Body of pancreas (tissue), 4 donors: ENCODE measurements around the gene TRIM56. TPM values are rescaled to one million over a fixed set of nuclear protein-coding genes. Genes with fewer than 3 reads are reported as not detected.
"Not testable (repeated sequence)": the region's sequence is repeated elsewhere in the genome, so short reads cannot be mapped to it uniquely, and the experiment has no call there.

ENCODE experiments used
- ATAC-seq: fragments of 150-250 bp; one replicate; pipeline ENCODE4 v1.9.1; 2016
- DNase-seq, 4 donors: peaks; one replicate each; pipeline ENCODE4 v3.0.0-alpha.2; 2019
- H3K27ac ChIP-seq, 4 donors: fragments of 200-600 bp; sonication (generic); 1 replicate in 3 of 4; 2 replicates in 1 of 4; pipeline versions ENCODE4 v1.5.1 to v1.6.1; 2016 to 2019; ENCODE audit warnings: mild to moderate bottlenecking in 1 of 4, mixed read lengths in 1 of 4, moderate library complexity in 1 of 4
- H3K27me3 ChIP-seq, 2 donors: fragments of 200-600 bp; sonication (generic); one replicate each; pipeline ENCODE4 v1.6.0; 2016; ENCODE audit warnings: mild to moderate bottlenecking in 1 of 2
- H3K36me3 ChIP-seq, 2 donors: fragments of 200-600 bp; sonication (generic); replicated peaks in 1 of 2; 2 replicates each; pipeline ENCODE4 v1.5.1; 2016; ENCODE audit warnings: low read depth in 2 of 2; ENCODE audit not compliant: insufficient read depth in 1 of 2
- H3K4me1 ChIP-seq: fragments of 200-600 bp; sonication (generic); one replicate; pipeline ENCODE4 v1.6.0; 2016
- H3K4me3 ChIP-seq, 2 donors: fragments of 200-600 bp; sonication (generic); 1 replicate in 1 of 2; 2 replicates in 1 of 2; pipeline ENCODE4 v1.5.1; 2016 to 2019
- H3K9me3 ChIP-seq, 3 donors: fragments of 200-600 bp; sonication (generic); 1 replicate in 2 of 3; 2 replicates in 1 of 3; pipeline ENCODE4 v1.5.1; 2016
- POLR2A ChIP-seq, 3 donors: fragments of 450-650 bp; IDR thresholded peaks; one replicate each; pipeline ENCODE4 v1.6.1; 2016; ENCODE audit warnings: antibody characterized with exemption in 3 of 3, mild to moderate bottlenecking in 2 of 3
- WGBS, 2 donors: methylation state at CpG; one replicate each; pipeline ENCODE4 v1.1.5; 2017; 5-methylcytosine and 5-hydroxymethylcytosine counted together
- intact Hi-C: fragments of 100-400 bp; cut with DNase I; formaldehyde crosslinking; loops from one replicate; pipeline ENCODE4 v1.15.1; 2023
- total RNA-seq, 2 donors: library from RNA; depleted of rRNA; stranded (reverse); fragments of >200 nt; gene quantifications; one replicate each; pipeline ENCODE4 v1.1.0, GENCODE V29; 2016
- TF ChIP-seq, protein P1 (sequence below), 7 experiments: fragments of 450-650 bp in 4 of 7; fragments of 200-600 bp in 3 of 7; sonication (generic) in 3 of 7; IDR thresholded peaks; one replicate each; pipeline ENCODE4 v1.5.1; 2016 to 2019; ENCODE audit warnings: antibody characterized with exemption in 7 of 7

TRIM56 gene
- total RNA-seq, 2 donors from 2014 or later: 13.5 to 19.4 TPM

DNA sequence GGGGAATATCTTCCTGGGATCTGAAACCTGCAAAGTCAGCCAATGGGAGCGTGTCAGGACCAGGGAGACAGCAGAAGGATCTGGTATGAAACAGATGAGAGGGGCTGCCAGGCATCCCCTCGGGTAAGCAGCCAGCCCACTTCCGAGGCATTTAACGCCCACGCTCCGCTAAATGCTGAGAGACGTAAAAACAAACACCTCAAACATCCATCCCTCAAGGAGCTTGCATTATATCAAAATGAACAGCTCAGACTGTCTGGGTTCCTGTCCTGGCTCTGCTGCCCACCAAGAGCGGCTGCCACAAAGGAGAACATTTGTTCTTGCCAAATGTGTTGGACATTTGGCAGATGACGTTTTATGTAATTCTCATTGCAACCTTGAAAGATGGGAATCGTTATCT, 34.6 kb downstream of the TRIM56 start:
- Histone ChIP-seq H3K27me3 (peaks cover 0 to 10% of the 10 kb centered on the region in 2 donors), H3K4me1 (no peaks in the 10 kb centered on the region), H3K27ac (no peak overlapping the region), H3K4me3 (no peak overlapping the region), H3K36me3 (no peaks in the 10 kb centered on the region), H3K9me3 (no peaks in the 10 kb centered on the region)
- intact Hi-C loops: no loop called here
- ATAC-seq (no peak), DNase-seq (no peak)
- WGBS, 2 donors: 44 to 57% methylated on average over 9 to 10 of the region's 10 CpGs
- TF ChIP-seq, protein P1, sequence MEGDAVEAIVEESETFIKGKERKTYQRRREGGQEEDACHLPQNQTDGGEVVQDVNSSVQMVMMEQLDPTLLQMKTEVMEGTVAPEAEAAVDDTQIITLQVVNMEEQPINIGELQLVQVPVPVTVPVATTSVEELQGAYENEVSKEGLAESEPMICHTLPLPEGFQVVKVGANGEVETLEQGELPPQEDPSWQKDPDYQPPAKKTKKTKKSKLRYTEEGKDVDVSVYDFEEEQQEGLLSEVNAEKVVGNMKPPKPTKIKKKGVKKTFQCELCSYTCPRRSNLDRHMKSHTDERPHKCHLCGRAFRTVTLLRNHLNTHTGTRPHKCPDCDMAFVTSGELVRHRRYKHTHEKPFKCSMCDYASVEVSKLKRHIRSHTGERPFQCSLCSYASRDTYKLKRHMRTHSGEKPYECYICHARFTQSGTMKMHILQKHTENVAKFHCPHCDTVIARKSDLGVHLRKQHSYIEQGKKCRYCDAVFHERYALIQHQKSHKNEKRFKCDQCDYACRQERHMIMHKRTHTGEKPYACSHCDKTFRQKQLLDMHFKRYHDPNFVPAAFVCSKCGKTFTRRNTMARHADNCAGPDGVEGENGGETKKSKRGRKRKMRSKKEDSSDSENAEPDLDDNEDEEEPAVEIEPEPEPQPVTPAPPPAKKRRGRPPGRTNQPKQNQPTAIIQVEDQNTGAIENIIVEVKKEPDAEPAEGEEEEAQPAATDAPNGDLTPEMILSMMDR (IDR thresholded peaks at IDR 0.05): no peak
- no peak for TF ChIP-seq POLR2A (IDR thresholded peaks at IDR 0.05)

- peaks cover 0 to 13% of the 10 kb centered on the region in 2 donors for H3K27me3 ChIP-seq
- no peak overlapping the region for H3K27ac ChIP-seq
- no peak for ATAC-seq
These were observed 35.0 kb downstream of the TRIM56 start for GRCh38 chr7:101120315-101120714.

GRCh38 chr7:101121631-101121990, 36.3 kb downstream of the TRIM56 start:
- intact Hi-C loops, DNase-seq, H3K4me3 ChIP-seq, H3K9me3 ChIP-seq, H3K36me3 ChIP-seq, ATAC-seq, H3K4me1 ChIP-seq: not testable (repeated sequence)
- peak overlapping the region in 3 of 4 donors; percentile 47 to 59 (median 54) for H3K27ac ChIP-seq
- peaks cover 0 to 13% of the 10 kb centered on the region in 2 donors for H3K27me3 ChIP-seq
- 59 to 71% methylated on average over 8 to 9 of the region's 9 CpGs for WGBS, 2 donors

More at GRCh38 chr7:101120315-101120714, 35.0 kb downstream of the TRIM56 start:
- no peaks in the 10 kb centered on the region for H3K36me3 ChIP-seq
- WGBS, 2 donors: 65 to 72% methylated on average over 1 to 4 of the region's 4 CpGs
- no peaks in the 10 kb centered on the region for H3K4me1 ChIP-seq
- intact Hi-C loops: no loop called here
- no peaks in the 10 kb centered on the region for H3K9me3 ChIP-seq
- TF ChIP-seq, protein P1 (IDR thresholded peaks at IDR 0.05): no peak
- no peak for TF ChIP-seq POLR2A (IDR thresholded peaks at IDR 0.05)
- no peak for DNase-seq
- no peak overlapping the region for H3K4me3 ChIP-seq

GRCh38 chr7:101121991-101122932, 37.0 kb downstream of the TRIM56 start:
- no peaks in the 10 kb centered on the region for H3K36me3 ChIP-seq
- TF ChIP-seq POLR2A (IDR thresholded peaks at IDR 0.05): peak in 2 of 3 donors; percentile 36 to 42
- TF ChIP-seq, protein P1 (IDR thresholded peaks at IDR 0.05): no peak
- peak; percentile 39 to 69 (median 50) for DNase-seq
- ATAC-seq: peak; percentile 50
- peaks cover 14% of the 10 kb centered on the region for H3K4me1 ChIP-seq
- H3K27me3 ChIP-seq: peaks cover 0 to 13% of the 10 kb centered on the region in 2 donors
- no peak overlapping the region for H3K4me3 ChIP-seq
- no peaks in the 10 kb centered on the region for H3K9me3 ChIP-seq
- WGBS, 2 donors: 23 to 27% methylated on average over 17 of the region's 17 CpGs
- H3K27ac ChIP-seq: peak overlapping the region in 3 of 4 donors; percentile 47 to 59 (median 54)
- intact Hi-C loops: no loop called here

- H3K27me3 ChIP-seq: peaks cover 0 to 17% of the 10 kb centered on the region in 2 donors
- peaks cover 15% of the 10 kb centered on the region for H3K4me1 ChIP-seq
- no peaks in the 10 kb centered on the region for H3K36me3 ChIP-seq
- ATAC-seq (no peak), DNase-seq (no peak)
- peak overlapping the region in 2 of 4 donors; percentile 54 to 59 for H3K27ac ChIP-seq
- no peak overlapping the region for H3K4me3 ChIP-seq
- 81 to 91% methylated on average over 10 of the region's 11 CpGs for WGBS, 2 donors
- H3K9me3 ChIP-seq: no peaks in the 10 kb centered on the region
- TF ChIP-seq, protein P1 (IDR thresholded peaks at IDR 0.05): no peak
- no peak for TF ChIP-seq POLR2A (IDR thresholded peaks at IDR 0.05)
- intact Hi-C loops: no loop called here
These were observed 37.8 kb downstream of the TRIM56 start for GRCh38 chr7:101122933-101123702.
